Measurements from ENCODE around the gene ADIRF.
"Not testable (repeated sequence)": the region's sequence is repeated elsewhere in the genome, so short reads cannot be mapped to it uniquely, and the experiment has no call there.

Gene ADIRF

GRCh38 chr10:87018127-87018526 lies 49.8 kb downstream of the ADIRF start:
- FAIRE-seq; DNase-seq (ENCODE audit: extremely low spot score, insufficient read length, low read depth): not testable (repeated sequence)

GRCh38 chr10:87019066-87019465 lies 50.8 kb downstream of the ADIRF start:
- DNase-seq (ENCODE audit: extremely low spot score, insufficient read length, low read depth); FAIRE-seq: not testable (repeated sequence)

- DNase-seq (ENCODE audit: extremely low spot score, insufficient read length, low read depth); FAIRE-seq: not testable (repeated sequence)
These were observed 51.2 kb downstream of the ADIRF start for GRCh38 chr10:87019504-87019903.

- not testable (repeated sequence) for FAIRE-seq; DNase-seq (ENCODE audit: extremely low spot score, insufficient read length, low read depth)
These were observed 51.8 kb downstream of the ADIRF start, which contains the start of gene FAM25A for GRCh38 chr10:87020056-87020455. TSS of gene FAM25A (plus strand) at chr10:87020294. CDS start at chr10:87020325, 31 bp downstream.

Data from GM18507 (cell line).